GM10266 (cell line): ENCODE data around the gene DBNDD1.
"Not testable (repeated sequence)": the region's sequence is repeated elsewhere in the genome, so short reads cannot be mapped to it uniquely, and the experiment has no call there.

Experiments used
- DNase-seq: peaks from one replicate; pipeline ENCODE4 v3.0.0; 2012; ENCODE audit errors: extremely low spot score
- CTCF ChIP-seq: IDR thresholded peaks from 2 replicates; pipeline ENCODE4 v1.5.1; 2012; ENCODE audit warnings: mild to moderate bottlenecking, low read depth; ENCODE audit not compliant: control insufficient read depth, insufficient read depth; ENCODE audit errors: missing control alignments

The DBNDD1 gene

GRCh38 chr16:90018652-90019542 is at the start of gene DBNDD1:
TSS of gene DBNDD1 (minus strand) at chr16:90019456. CDS start at chr16:90019341, 115 bp downstream.
- no peak for DNase-seq
- no peak for TF ChIP-seq CTCF

- no peak for DNase-seq
- TF ChIP-seq CTCF, result no peak
Measured at GRCh38 chr16:90061437-90061836, 42.2 kb upstream of the DBNDD1 start.

GRCh38 chr16:90057738-90058173 is 38.5 kb upstream of the DBNDD1 start:
- no peak for DNase-seq
- TF ChIP-seq CTCF, result no peak

DNA sequence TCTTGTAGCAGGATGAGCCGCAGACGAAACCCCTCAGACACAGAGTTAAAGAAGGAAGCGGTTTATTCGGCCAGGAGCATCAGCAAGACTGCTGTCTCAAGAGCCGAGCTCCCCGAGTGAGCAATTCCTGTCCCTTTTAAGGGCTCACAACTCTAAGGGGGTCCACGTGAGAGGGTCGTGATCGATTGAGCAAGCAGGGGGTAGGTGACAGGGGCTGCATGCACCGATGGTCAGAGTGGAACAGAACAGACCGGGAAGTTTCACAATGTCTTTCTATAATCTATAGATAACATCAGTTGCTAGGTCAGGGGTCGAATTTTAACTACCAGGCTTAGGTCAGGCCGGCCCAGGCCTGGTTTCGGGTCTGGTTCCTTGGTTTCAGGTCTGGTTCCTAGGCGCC is 37.3 kb upstream of the DBNDD1 start:
- not testable (repeated sequence) for DNase-seq

GRCh38 chr16:90055371-90055770 is 36.1 kb upstream of the DBNDD1 start:
- no peak for DNase-seq
- no peak for TF ChIP-seq CTCF

DNA sequence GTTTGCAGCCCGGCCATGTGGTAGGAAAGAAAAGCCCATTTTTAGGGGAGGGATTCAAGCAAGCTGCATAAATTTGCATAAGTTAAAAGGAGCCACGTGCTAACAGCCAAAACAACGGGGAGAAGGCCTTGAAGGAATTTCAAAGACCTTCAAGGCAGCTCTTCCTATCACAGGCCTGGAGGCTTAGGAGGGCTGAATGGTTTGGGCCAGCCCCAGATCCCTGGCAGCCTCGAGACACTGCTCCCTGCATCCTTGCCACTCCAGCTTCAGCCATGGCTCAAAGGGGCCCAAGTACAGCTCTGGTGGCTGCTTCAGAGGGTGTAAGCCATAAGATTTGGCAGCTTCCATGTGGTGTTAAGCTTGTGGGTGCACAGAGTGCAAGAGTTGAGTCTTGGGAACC is 35.3 kb upstream of the DBNDD1 start:
- no peak for DNase-seq
- no peak for TF ChIP-seq CTCF

- no peak for DNase-seq
- no peak for TF ChIP-seq CTCF
Measured at GRCh38 chr16:90053902-90054500, 34.7 kb upstream of the DBNDD1 start.
